Loucy (cell line): ENCODE results near the gene OR2W3.

ENCODE experiments used
- EZH2phosphoT487 ChIP-seq: fragments of 200-600 bp; IDR thresholded peaks from 2 replicates; pipeline ENCODE4 v1.6.1; 2018; ENCODE audit warnings: antibody characterized with exemption, mild to moderate bottlenecking, moderate library complexity, borderline replicate concordance
- TF ChIP-seq, protein P1 (sequence below): fragments of 200-600 bp; sonication (generic); conservative IDR thresholded peaks from 2 replicates; pipeline ENCODE4 v1.5.1; 2014; ENCODE audit warnings: mild to moderate bottlenecking, antibody characterized with exemption, low read length

DNA sequence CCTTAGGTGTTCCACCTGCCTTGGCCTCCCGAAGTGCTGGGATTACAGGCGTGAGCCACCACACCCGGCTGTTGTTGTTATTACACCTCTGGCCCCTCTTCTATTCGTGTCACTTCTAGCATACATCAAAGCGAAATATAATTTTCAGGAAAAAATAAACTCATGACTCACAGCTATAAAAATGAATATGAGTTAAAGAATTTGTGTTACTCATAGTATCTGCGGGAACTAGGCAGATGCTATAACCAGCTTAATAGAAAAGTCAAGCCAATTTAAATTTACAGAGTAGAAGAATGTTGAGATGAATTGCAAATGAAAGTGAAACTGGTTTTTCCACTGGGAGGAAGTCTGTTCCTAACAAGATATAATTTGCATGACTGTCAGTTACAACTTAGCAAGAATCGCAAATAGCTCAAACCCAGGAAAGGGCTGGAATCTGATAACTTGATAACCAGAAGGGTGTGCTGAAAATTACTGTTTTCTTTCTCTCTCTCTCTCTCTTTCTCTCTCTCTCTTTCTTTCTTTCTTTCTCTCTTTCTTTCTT, 11.2 kb downstream of the OR2W3 start:
- TF ChIP-seq, protein P1, sequence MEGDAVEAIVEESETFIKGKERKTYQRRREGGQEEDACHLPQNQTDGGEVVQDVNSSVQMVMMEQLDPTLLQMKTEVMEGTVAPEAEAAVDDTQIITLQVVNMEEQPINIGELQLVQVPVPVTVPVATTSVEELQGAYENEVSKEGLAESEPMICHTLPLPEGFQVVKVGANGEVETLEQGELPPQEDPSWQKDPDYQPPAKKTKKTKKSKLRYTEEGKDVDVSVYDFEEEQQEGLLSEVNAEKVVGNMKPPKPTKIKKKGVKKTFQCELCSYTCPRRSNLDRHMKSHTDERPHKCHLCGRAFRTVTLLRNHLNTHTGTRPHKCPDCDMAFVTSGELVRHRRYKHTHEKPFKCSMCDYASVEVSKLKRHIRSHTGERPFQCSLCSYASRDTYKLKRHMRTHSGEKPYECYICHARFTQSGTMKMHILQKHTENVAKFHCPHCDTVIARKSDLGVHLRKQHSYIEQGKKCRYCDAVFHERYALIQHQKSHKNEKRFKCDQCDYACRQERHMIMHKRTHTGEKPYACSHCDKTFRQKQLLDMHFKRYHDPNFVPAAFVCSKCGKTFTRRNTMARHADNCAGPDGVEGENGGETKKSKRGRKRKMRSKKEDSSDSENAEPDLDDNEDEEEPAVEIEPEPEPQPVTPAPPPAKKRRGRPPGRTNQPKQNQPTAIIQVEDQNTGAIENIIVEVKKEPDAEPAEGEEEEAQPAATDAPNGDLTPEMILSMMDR, result no peak
- TF ChIP-seq EZH2phosphoT487, result no peak
